SK-MEL-5 (cell line): ENCODE measurements around the gene CLASRP. TPM values are rescaled to one million over a fixed set of nuclear protein-coding genes. Genes with fewer than 3 reads are reported as not detected.
"Not testable (repeated sequence)": the region's sequence is repeated elsewhere in the genome, so short reads cannot be mapped to it uniquely, and the experiment has no call there.

Experiments used
- DNase-seq: peaks from one replicate; pipeline ENCODE4 v3.0.0-alpha.2; 2016; ENCODE audit warnings: low read depth, low spot score
- in situ Hi-C: cut with HindIII; loops from 2 replicates; pipeline ENCODE4 v1.10.0; 2016; ENCODE audit warnings: low sequenced_read_pairs, high pct_unique_total_duplicates, low pct_unique_long_range_greater_than_20kb
- polyA plus RNA-seq, 2 experiments: library from polyadenylated mRNA; depleted of rRNA; stranded (reverse); fragments of >200 nt; gene quantifications; 2 replicates each; pipeline ENCODE4 v1.2.3, GENCODE V29; 2015
- total RNA-seq: library from RNA; depleted of rRNA; stranded (reverse); fragments of >200 nt; shearing (Covaris generic); gene quantifications from 2 replicates; pipeline ENCODE4 v1.2.3, GENCODE V29; 2014; rRNA removed

The CLASRP gene, protein sequence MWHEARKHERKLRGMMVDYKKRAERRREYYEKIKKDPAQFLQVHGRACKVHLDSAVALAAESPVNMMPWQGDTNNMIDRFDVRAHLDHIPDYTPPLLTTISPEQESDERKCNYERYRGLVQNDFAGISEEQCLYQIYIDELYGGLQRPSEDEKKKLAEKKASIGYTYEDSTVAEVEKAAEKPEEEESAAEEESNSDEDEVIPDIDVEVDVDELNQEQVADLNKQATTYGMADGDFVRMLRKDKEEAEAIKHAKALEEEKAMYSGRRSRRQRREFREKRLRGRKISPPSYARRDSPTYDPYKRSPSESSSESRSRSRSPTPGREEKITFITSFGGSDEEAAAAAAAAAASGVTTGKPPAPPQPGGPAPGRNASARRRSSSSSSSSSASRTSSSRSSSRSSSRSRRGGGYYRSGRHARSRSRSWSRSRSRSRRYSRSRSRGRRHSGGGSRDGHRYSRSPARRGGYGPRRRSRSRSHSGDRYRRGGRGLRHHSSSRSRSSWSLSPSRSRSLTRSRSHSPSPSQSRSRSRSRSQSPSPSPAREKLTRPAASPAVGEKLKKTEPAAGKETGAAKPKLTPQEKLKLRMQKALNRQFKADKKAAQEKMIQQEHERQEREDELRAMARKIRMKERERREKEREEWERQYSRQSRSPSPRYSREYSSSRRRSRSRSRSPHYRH
- 13.7 and 28.8 TPM in 2 replicates for total RNA-seq
- 23.3 and 29.1 TPM in 2 replicates for polyA plus RNA-seq (2015; cell fraction: cytosol; rRNA removed)
- polyA plus RNA-seq (2015; cell fraction: nucleus; rRNA removed), result 410 and 453 TPM in 2 replicates

DNA sequence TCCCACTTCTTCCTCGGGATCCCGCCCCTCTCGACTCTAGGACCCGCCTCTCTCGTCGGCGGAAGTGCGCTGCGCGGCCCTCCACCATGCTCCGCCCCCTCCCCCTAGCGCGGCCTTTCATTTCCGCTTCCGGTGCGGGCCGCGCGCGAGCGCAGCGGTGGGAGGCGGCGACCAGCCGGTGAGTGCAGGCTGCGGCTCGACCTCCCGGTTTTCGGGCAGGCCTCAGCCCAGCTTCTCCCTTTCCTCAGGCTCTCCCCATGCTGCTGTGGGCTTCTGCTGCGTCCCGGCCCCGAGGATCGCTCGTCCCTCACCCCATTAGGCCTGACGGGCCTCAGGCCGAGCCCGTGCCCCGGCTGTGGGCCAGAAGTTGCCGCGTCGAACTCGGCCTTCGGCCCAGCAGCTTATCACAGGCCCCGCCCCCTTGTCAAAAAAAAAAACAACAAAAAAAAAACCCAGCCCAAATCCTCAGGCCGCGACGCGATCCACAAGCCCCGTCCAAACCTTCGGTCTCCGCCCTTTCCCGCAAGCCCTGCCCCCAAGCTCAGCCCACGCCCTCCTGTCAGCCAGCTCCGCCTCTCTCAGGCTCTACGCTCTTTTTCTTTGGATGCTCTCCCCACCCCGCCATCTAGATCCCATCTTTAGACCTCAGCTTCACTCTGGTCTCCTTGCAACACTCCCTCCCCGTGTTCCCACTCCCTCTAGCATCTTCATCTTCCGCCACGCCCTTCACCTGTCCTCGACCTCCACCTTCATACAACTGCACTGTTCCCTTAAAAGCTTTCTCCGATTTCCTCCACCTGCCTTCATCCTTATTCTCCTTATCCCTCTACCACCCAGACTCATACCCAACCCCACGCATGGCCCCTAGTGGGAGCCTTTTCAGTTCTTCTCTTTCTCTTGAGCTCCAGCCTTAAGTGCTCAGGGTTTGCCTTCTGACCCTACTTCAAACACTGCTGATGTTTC lies at the start of gene CLASRP:
CLASRP (plus strand) TSS at position 115 of the 963 bp plus-strand sequence. CDS start 1,168 bp downstream, outside the sequence.
- DNase-seq, result peak; percentile 87
- in situ Hi-C loops, result no loop called here

DNA sequence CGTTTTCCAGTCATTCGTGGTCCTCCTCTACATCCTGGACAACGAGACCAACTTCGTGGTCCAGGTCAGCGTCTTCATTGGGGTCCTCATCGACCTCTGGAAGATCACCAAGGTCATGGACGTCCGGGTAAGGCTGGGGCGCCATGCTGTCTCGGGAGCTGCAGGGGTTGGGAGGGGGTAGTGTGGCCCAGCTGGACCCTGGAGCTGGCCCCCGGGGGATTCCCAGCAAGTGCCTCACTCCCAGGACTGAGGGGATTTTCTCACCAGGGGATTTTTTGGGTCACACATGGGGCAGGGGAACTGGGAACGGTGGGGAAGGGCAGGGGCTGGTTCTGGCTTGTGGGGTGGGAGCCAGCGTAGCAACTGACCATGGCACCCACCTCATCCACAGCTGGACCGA lies 48.4 kb upstream of the CLASRP start:
- no peak for DNase-seq
- in situ Hi-C loops, result no loop called here

DNA sequence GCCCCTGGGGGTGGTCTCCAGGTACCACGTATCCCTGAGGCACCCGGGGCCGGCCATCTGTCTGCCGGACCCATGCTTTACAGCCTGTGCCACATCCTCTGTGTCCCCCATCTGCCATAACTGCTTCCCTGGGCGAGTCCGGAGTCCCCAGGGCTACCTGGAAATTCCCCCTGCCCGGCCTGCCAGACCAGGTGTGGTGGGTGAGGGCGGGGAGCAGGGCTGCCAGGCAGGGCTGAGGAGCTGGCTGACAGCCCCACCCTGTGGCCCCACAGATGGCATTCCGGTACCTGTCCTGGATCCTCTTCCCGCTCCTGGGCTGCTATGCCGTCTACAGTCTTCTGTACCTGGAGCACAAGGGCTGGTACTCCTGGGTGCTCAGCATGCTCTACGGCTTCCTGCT lies 47.9 kb upstream of the CLASRP start:
- no peak for DNase-seq
- in situ Hi-C loops, result no loop called here

DNA sequence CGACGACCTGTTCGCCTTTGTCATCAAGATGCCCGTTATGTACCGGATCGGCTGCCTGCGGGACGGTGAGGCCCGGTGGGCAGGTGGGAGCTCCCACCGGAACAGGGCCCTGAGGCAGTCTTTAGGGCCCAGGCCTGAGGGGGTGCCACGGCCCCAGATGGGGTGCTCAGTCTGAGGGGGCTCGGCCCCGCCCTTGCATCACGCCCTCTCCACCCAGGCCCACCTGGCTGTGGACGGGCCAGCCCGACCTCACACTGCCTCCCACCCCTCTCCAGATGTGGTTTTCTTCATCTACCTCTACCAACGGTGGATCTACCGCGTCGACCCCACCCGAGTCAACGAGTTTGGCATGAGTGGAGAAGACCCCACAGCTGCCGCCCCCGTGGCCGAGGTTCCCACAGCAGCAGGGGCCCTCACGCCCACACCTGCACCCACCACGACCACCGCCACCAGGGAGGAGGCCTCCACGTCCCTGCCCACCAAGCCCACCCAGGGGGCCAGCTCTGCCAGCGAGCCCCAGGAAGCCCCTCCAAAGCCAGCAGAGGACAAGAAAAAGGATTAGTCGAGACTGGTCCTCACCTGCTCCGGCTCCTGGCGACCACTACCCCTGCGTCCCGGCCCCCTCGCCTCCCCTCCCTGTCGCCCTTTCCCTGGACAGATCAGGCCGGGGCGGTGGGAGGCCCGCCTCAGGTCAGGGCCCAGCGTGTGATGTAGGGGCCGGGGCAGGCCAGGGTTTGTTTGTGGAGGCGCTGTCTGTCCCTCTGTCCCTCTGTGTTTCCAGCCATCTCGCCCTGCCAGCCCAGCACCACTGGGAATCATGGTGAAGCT lies 46.3 kb upstream of the CLASRP start:
- in situ Hi-C loops, result no loop called here
- DNase-seq, result no peak

DNA sequence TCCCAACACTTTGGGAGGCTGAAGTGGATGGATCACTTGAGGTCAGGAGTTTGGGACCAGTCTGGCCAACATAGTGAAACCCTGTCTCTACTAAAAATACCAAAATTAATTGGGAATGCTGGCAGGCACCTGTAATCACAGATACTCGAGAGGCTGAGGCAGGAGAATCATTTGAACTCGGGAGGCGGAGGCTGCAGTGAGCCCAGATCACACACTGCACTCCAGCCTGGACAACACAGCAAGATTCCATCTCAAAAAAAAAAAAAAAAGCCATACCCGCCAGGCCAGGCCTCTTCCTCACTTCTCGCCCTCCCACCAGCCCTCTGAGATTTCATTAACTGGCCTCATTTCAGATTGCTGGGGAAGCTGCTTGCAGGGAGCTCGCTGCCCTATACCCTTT lies 45.3 kb upstream of the CLASRP start:
- no peak for DNase-seq
- in situ Hi-C loops, result no loop called here

DNA sequence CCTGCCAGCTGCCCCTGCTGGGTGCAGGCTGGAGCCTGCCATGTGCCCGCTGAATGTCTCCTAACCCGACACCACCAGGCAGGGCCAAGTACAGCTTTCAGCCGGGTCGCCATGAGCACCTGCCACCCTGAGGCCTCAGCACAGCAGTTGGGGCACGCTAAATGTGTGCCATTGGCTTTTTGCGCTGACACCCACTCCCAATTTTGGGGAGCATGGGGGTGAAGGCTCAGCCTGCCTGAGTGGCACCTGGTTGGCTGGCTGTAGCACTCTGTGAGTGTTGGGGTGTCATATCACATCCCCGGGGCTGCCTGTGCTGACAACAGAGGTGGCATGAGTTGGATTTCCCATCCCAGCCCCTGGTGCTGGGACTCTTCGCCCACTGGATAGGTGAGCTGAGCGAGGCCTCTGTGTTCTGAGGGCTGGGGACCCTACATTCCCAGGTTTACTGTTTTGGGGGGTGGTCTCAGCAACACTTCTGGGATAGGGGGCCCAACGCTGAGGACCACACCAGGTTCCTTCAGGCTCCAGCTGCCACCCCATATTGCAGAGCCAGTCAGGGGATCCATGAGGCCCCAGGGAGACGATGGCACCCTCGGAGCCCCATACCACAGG lies 44.8 kb upstream of the CLASRP start:
- no peak for DNase-seq
- in situ Hi-C loops, result no loop called here

DNA sequence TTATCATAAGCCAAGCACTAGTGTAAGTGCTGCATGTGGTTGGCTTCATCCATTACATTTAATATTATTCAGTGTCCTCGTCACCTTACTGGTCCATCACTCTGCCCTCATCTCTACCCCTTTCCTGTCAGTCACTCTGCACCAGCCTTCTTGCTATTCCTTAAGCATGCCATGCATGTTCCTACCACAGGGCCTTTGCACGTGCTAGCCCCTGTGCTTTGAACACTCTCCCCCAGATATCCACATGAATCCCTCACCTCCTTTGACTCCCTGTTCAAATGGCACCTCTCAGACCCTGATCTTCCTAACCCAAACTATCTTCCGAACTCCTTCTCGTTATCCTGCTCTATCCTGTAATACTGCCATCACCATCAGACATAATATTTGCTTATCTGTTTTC lies 40.8 kb upstream of the CLASRP start:
- no peak for DNase-seq

DNA sequence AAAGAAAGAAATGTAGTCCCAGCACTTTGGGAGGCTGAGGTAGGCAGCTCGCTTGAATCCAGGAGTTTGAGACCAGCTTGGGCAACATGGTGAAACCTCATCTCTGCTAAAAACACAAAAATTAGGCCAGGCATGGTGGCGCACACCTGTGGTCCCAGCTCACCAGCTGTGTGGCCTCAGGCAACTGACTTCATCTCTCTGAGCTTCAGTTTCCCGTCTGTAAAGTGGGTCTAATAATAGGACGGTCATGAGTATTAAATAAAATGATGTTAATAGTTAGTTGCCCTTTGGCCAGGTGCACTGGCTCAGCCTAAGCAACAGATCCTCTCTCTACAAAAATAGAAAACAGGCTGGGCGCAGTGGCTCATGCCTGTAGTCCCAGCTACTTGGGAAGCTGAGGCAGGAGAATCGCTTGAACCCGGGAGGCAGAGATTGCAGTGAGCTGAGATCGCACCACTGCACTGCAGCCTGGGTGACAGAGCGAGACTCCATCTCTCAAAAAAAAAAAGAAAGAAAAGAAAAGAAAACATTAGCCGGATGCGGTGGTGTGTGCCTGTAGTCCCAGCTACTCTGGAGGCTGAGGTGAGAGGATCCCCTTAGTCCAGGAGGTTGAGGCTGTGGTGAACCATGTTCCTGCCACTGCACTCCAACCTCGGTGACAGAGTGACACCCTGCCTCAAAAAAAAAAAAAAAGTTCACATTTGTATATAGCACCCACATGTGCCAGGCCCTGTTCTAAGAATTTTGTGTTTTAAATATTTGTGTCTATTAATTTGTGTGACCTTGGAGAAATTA lies 39.5 kb upstream of the CLASRP start:
- in situ Hi-C loops, DNase-seq: not testable (repeated sequence)

More for the DNA sequence above, 40.8 kb upstream of the CLASRP start:
- in situ Hi-C loops, result no loop called here

DNA sequence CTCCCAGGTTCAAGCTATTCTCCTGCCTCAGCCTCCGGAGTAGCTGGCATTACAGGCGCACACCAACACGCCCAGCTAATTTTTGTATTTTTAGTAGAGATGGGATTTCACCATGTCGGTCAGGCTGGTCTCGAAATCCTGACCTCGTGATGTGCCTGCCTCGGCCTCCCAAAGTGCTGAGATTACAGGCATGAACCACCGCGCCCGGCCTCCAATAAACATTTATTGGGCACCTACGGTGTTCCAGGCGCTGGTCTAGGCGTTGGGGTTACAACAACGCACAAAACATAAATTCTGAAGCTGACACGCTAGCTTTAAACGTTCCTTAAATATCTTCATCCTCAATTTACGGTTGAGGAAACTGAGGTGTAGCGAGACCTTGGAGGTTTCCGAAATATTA lies 38.2 kb upstream of the CLASRP start:
- in situ Hi-C loops, DNase-seq: not testable (repeated sequence)

DNA sequence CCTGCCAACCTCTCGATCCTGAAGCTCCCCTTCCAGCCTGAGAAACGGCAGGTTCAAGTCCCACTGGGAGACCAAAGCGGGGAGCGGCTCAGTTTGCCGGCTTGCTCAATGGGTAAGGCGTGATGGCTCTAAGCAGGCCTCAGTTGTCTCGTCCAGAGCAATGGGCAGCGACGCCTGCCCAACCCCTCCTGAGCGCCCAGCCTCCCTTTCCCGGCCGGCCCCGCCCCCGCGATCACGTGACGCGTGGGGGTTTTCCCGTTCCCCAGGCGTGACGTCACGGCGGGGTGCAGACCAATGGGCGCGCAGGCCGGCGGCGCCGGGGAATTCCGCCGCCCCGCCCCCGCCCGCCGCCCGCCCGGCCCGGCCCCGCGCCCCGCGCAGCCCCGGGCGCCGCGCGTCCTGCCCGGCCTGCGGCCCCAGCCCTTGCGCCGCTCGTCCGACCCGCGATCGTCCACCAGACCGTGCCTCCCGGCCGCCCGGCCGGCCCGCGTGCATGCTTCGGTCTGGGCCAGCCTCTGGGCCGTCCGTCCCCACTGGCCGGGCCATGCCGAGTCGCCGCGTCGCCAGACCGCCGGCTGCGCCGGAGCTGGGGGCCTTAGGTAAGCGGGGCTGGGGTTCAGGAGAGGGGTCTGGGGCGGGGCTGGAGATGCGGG lies 37.6 kb upstream of the CLASRP start, which contains the start of gene RELB:
RELB (plus strand) TSS at position 378 of the 653 bp plus-strand sequence; CDS start at position 494, 116 bp downstream.
- in situ Hi-C loops, result no loop called here
- DNase-seq, result peak; percentile 88

DNA sequence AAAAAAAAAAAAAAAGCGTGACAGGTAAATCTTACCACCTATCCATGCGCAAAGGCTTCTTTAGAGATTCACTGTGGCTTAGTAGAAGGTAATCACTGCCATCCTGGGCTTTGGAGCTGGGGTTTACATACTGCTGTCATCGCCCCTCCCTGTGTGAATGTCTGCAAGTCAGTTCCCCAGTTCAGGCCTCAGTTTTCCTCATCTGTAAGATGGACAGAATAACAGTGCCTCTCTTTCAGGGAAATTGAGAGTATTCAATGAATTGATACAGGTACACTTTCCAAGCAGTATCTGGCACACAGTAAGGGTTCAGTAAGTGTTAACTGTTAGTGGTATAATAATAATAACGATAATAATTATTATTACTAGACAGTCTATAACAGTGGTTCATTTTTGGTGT lies 35.4 kb upstream of the CLASRP start:
- no peak for DNase-seq
- in situ Hi-C loops, result no loop called here

DNA sequence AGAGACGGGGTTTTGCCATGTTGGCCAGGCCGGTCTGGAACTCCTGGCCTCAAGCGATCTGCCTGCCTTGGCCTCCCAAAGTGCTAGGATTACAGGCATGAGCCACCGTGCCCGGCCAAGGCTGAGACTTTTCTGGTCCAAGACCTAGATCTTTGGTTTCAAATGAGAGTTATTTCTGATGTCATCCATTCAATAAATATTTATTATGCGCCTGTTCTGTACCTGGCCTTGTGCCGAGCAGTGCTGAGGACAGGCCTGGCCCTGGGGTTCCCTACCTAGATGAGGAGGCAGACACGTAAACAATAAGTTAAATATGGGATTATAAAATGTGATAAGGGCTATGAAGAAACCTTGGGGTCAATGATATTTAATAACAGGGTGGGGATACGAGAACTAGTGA lies 33.1 kb upstream of the CLASRP start:
- DNase-seq, result no peak
- in situ Hi-C loops, result no loop called here

DNA sequence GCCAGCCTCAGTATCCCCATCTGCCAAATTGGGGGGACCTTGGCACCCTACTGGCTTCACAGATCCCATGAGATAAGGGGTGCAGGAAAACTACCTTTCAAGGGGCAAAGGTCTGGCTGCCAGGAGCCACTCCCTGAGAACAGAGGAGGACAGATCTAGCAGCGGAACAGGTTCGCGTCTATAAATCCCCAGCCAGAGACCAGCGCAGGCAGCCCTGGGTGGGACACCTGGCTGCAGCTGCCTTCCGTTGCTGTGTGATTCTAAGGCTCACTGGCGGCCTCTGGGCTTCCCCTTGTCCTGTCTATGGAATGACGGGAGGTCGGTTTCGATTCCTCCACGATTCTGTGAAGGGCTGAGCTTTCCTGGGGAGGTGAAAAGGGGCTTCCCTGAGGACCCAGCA lies 30.3 kb upstream of the CLASRP start:
- in situ Hi-C loops, result no loop called here
- no peak for DNase-seq

DNA sequence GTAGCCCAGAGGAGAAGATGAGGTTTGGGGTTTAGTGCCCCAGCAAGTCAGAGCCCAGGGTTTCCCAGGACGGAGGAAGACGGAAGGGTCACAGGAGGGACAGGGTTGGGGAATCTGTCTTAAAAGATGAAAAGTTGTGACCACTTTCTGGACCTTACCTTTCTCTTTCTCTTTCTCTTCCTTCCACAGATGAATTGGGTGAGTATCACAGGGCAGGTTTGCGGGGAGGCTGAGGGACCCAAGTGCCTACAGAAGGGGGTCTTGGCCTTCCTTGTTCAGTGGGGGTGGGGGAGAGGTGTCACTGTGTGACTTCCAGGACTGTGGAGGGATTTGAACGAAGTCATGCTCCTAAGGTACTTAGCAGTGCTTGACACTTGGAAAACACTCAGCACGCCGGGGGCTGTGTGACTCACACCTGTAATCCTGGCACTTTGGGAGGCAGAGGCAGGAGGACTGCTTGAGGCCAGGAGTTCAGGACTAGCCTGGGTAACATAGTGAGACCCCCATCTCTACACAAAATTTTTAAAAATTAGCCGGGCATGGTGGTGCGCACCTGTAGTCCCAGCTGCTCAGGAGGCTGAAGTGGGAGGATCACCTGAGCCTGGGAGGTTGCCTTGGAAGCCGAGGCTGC lies 29.1 kb upstream of the CLASRP start:
- in situ Hi-C loops, result no loop called here

DNA sequence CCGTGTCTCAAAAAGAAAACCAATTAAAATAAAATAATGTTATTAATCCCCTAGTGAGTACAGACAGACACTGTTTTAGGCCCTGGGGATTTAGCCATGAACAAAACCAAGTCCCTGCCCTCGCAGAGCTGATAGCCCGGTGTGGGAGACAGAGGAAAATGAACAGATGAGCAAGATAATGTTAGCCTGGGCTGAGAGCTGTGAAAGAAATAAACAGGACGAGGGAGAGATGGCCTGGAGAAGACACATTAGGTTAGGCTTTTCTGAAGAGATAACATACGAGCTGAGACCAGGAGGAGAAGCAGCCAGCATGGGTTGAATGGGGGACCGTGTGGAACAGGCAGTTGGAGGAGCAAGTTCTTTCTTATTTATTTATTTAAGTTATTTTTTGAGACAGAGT lies 28.5 kb upstream of the CLASRP start:
- DNase-seq, result no peak
- in situ Hi-C loops, result no loop called here

More for the DNA sequence above, 29.1 kb upstream of the CLASRP start:
- DNase-seq, result no peak
